HCT116 (cell line): ENCODE data around the gene EPHA2. TPM values are rescaled to one million over a fixed set of nuclear protein-coding genes. Genes with fewer than 3 reads are reported as not detected.

Experiments used
- ATAC-seq: fragments of 200-7000 bp; cut with Tn5 transposase; 2 replicates; pipeline ENCODE4 v1.9.1; 2020; ENCODE audit warnings: mild to moderate bottlenecking, moderate library complexity
- BruUV-seq: library from RNA; stranded (reverse); fragments of 400-500 nt; replicated peaks from 2 replicates; lab custom pipeline; 2021; lab: Mats Ljungman, UMichigan
- CTCF ChIA-PET: fragments of 300-600 bp; sonication (Branson Sonifier 250); formaldehyde crosslinking; loops from one replicate; lab custom pipeline; 2021; ENCODE audit warnings: antibody characterized with exemption; lab: Charles Lee
- POLR2A ChIA-PET: fragments of 300-600, 350-600 bp; sonication (Branson Sonifier 250); formaldehyde crosslinking; loops from one replicate; lab custom pipeline; 2021; ENCODE audit warnings: antibody characterized with exemption; lab: Charles Lee
- RAD21 ChIA-PET, 2 experiments: fragments of 300-600 bp; sonication (Branson Sonifier 250); formaldehyde crosslinking; loops; one replicate each; lab custom pipeline; 2023; ENCODE audit warnings: low total read pairs in 2 of 2; ENCODE audit not compliant: uncharacterized antibody in 2 of 2, unreplicated experiment in 2 of 2, low non-redundant PET in 1 of 2; lab: Charles Lee
- DNase-seq: peaks from one replicate; pipeline ENCODE4 v3.0.0-alpha.2; 2010; ENCODE audit warnings: low read depth, low spot score
- H2AFZ ChIP-seq: fragments of 200-600 bp; shearing (Covaris generic), sonication (generic); 2 replicates; pipeline ENCODE4 v1.6.1; 2017; ENCODE audit warnings: low read depth, mixed run types, mixed read lengths, antibody characterized with exemption, low read length; ENCODE audit not compliant: poor library complexity, severe bottlenecking
- H3K27ac ChIP-seq: 2 replicates; pipeline ENCODE4 v1.5.1; 2012; ENCODE audit warnings: low read depth, low read length
- H3K27me3 ChIP-seq: fragments of 200-600 bp; sonication (generic); 2 replicates; pipeline ENCODE4 v1.6.1; 2016; ENCODE audit warnings: mixed run types, low read length, mixed read lengths; ENCODE audit not compliant: insufficient read depth
- H3K36me3 ChIP-seq, 2 experiments: fragments of 200-500 bp in 1 of 2; fragments of 200-600 bp in 1 of 2; sonication (Bioruptor generic) in 1 of 2; sonication (generic) in 1 of 2; 2 replicates each; pipeline versions ENCODE4 v1.5.1 to v1.6.1; 2014 to 2016; ENCODE audit warnings: low read length in 2 of 2, inconsistent platforms in 1 of 2, mixed read lengths in 1 of 2, mixed run types in 1 of 2; ENCODE audit not compliant: insufficient read depth in 2 of 2, control insufficient read depth in 1 of 2
- H3K4me1 ChIP-seq, 2 experiments: fragments of 200-600 bp in 1 of 2; sonication (generic) in 1 of 2; 2 replicates each; pipeline versions ENCODE4 v1.5.1 to v1.6.1; 2012 to 2017; ENCODE audit warnings: low read length in 2 of 2, inconsistent platforms in 1 of 2, mild to moderate bottlenecking in 1 of 2, mixed read lengths in 1 of 2, mixed run types in 1 of 2, moderate library complexity in 1 of 2; ENCODE audit not compliant: insufficient read depth in 2 of 2, control insufficient read depth in 1 of 2
- H3K4me2 ChIP-seq: fragments of 200-600 bp; sonication (generic); 2 replicates; pipeline ENCODE4 v1.6.1; 2017; ENCODE audit warnings: mixed run types, low read length, mixed read lengths
- H3K4me3 ChIP-seq, 2 experiments: fragments of 200-600 bp in 1 of 2; sonication (generic) in 1 of 2; replicated peaks in 1 of 2; 2 replicates each; pipeline ENCODE4 v1.5.1; 2011 to 2016; ENCODE audit warnings: low read length in 2 of 2, control low read depth in 1 of 2, low read depth in 1 of 2, mild to moderate bottlenecking in 1 of 2, mixed read lengths in 1 of 2, mixed run types in 1 of 2
- H3K79me2 ChIP-seq: fragments of 200-600 bp; sonication (generic); 2 replicates; pipeline ENCODE4 v1.6.1; 2017; ENCODE audit warnings: mild to moderate bottlenecking, mixed run types, low read length, moderate library complexity, mixed read lengths; ENCODE audit not compliant: insufficient read depth
- H3K9ac ChIP-seq: fragments of 200-600 bp; sonication (generic); 2 replicates; pipeline ENCODE4 v1.6.1; 2016; ENCODE audit warnings: low read length, mixed read lengths
- H3K9me2 ChIP-seq: fragments of 200-600 bp; sonication (generic), shearing (Covaris generic); 2 replicates; pipeline ENCODE4 v1.6.1; 2017; ENCODE audit warnings: mixed run types, mild to moderate bottlenecking, moderate library complexity; ENCODE audit not compliant: insufficient read depth
- H3K9me3 ChIP-seq, 2 experiments: fragments of 200-500 bp in 1 of 2; fragments of 200-600 bp in 1 of 2; sonication (Bioruptor generic) in 1 of 2; sonication (generic) in 1 of 2; 2 replicates each; pipeline ENCODE4 v1.6.1; 2014 to 2017; ENCODE audit warnings: low read length in 2 of 2, mixed read lengths in 2 of 2, inconsistent platforms in 1 of 2, low read depth in 1 of 2, mild to moderate bottlenecking in 1 of 2, mixed run types in 1 of 2, moderate library complexity in 1 of 2; ENCODE audit not compliant: control insufficient read depth in 1 of 2, insufficient read depth in 1 of 2
- H4K20me1 ChIP-seq: fragments of 200-600 bp; sonication (generic), shearing (Covaris generic); 2 replicates; pipeline ENCODE4 v1.6.1; 2017; ENCODE audit warnings: mixed run types, mild to moderate bottlenecking, moderate library complexity; ENCODE audit not compliant: insufficient read depth
- ATF3 ChIP-seq: IDR thresholded peaks from 2 replicates; pipeline ENCODE4 v1.6.1; 2012
- CBX3 ChIP-seq: IDR thresholded peaks from 2 replicates; pipeline ENCODE4 v1.6.1; 2012; ENCODE audit warnings: low read depth
- CTCF ChIP-seq, 3 experiments: fragments of 200-600 bp in 1 of 3; sonication (generic) in 1 of 3; IDR thresholded peaks in 2 of 3; conservative IDR thresholded peaks in 1 of 3; 2 replicates each; pipeline ENCODE4 v1.5.1; 2012 to 2017; ENCODE audit warnings: low read depth in 2 of 3, low read length in 2 of 3, antibody characterized with exemption in 1 of 3, borderline replicate concordance in 1 of 3, control low read depth in 1 of 3, mild to moderate bottlenecking in 1 of 3, mixed read lengths in 1 of 3, mixed run types in 1 of 3, moderate library complexity in 1 of 3; ENCODE audit not compliant: insufficient read depth in 1 of 3
- EGR1 ChIP-seq: IDR thresholded peaks from 2 replicates; pipeline ENCODE4 v1.6.1; 2012; ENCODE audit warnings: low read depth
- ELF1 ChIP-seq: IDR thresholded peaks from 2 replicates; pipeline ENCODE4 v1.6.1; 2012; ENCODE audit warnings: low read depth, borderline replicate concordance
- JUND ChIP-seq: IDR thresholded peaks from 2 replicates; pipeline ENCODE4 v1.6.1; 2012
- MAX ChIP-seq: IDR thresholded peaks from 2 replicates; pipeline ENCODE4 v1.6.1; 2012
- POLR2A ChIP-seq: IDR thresholded peaks from 2 replicates; pipeline ENCODE4 v1.7.0; 2011; ENCODE audit warnings: borderline replicate concordance; ENCODE audit not compliant: insufficient read depth, insufficient read length; ENCODE audit errors: extremely low read depth
- POLR2AphosphoS5 ChIP-seq: IDR thresholded peaks from 2 replicates; pipeline ENCODE4 v1.6.1; 2011; ENCODE audit warnings: mild to moderate bottlenecking, low read depth, low read length, moderate library complexity
- RAD21 ChIP-seq: IDR thresholded peaks from 2 replicates; pipeline ENCODE4 v1.6.1; 2012; ENCODE audit warnings: low read depth, mild to moderate bottlenecking
- REST ChIP-seq: IDR thresholded peaks from 2 replicates; pipeline ENCODE4 v1.6.1; 2012; ENCODE audit warnings: low read depth
- SIN3A ChIP-seq: IDR thresholded peaks from 2 replicates; pipeline ENCODE4 v1.6.1; 2012; ENCODE audit warnings: low read depth
- SP1 ChIP-seq: IDR thresholded peaks from 2 replicates; pipeline ENCODE4 v1.6.1; 2012; ENCODE audit warnings: low read depth
- TCF7L2 ChIP-seq: IDR thresholded peaks from 2 replicates; pipeline ENCODE4 v1.7.0; 2011; ENCODE audit warnings: borderline replicate concordance, inconsistent platforms; ENCODE audit not compliant: insufficient read depth, insufficient read length; ENCODE audit errors: extremely low read depth
- YY1 ChIP-seq: IDR thresholded peaks from 2 replicates; pipeline ENCODE4 v1.6.1; 2011; ENCODE audit warnings: low read length, low read depth, moderate library complexity, mild to moderate bottlenecking; ENCODE audit not compliant: insufficient replicate concordance; ENCODE audit errors: extremely low read depth
- ZBTB33 ChIP-seq: IDR thresholded peaks from 2 replicates; pipeline ENCODE4 v1.6.1; 2011; ENCODE audit warnings: mild to moderate bottlenecking, low read length, moderate library complexity; ENCODE audit not compliant: insufficient replicate concordance; ENCODE audit errors: extremely low read depth
- ZFX ChIP-seq: fragments of 450-650 bp; IDR thresholded peaks from 2 replicates; pipeline ENCODE4 v1.6.1; 2017
- ZNF274 ChIP-seq: fragments of 200-500 bp; sonication (Bioruptor generic); IDR thresholded peaks from 2 replicates; pipeline ENCODE4 v1.6.1; 2014; ENCODE audit warnings: mild to moderate bottlenecking, low read depth, low read length, inconsistent platforms
- intact Hi-C: fragments of 100-400 bp; cut with micrococcal nuclease; formaldehyde crosslinking; loops from 2 replicates; pipeline ENCODE4 v1.10.0; 2022
- total RNA-seq: library from RNA; stranded (reverse); gene quantifications from one replicate; pipeline ENCODE4 v1.2.1, GENCODE V29; 2021; ENCODE audit not compliant: unreplicated experiment

Gene EPHA2
- total RNA-seq, 1 experiment from 2014 or later, result 164 TPM

GRCh38 chr1:16153096-16153998 is 2.5 kb downstream of the EPHA2 start:
- peak overlapping the region; percentile 96 for H3K27ac ChIP-seq
- POLR2A ChIA-PET, result interaction anchor here (1.0 to 3.5 kb wide), 6 partner anchors 9 to 356 kb away, joined by 3 to 16 read pairs (median 5); no protein-coding TSS in a partner anchor
- RAD21 ChIA-PET, result no interaction called here
- ATAC-seq (no peak), DNase-seq (no peak)
- no peaks in the 10 kb centered on the region for H3K9me3 ChIP-seq
- peaks cover 8 to 55% of the 10 kb centered on the region in 2 experiments; a peak in 3 of 4 replicates for H3K36me3 ChIP-seq
- peaks cover 81% of the 10 kb centered on the region for H3K79me2 ChIP-seq
- H3K27me3 ChIP-seq, result no peaks in the 10 kb centered on the region
- no peak overlapping the region for H2AFZ ChIP-seq
- no TSS peak for BruUV-seq
- H4K20me1 ChIP-seq, result peaks cover 27% of the 10 kb centered on the region; the same call in 1 of the 2 replicates
- H3K4me3 ChIP-seq, result peak overlapping the region; percentile 75 to 93
- peaks cover 68 to 85% of the 10 kb centered on the region in 2 experiments for H3K4me1 ChIP-seq
- CTCF ChIA-PET, result interaction anchor here (1.7 kb wide), 1 partner anchor 75 kb away, joined by 5 read pairs; no protein-coding TSS in a partner anchor
- H3K9me2 ChIP-seq, result no peaks in the 10 kb centered on the region
- intact Hi-C loops, result no loop called here
- H3K9ac ChIP-seq, result peak overlapping the region; percentile 99
- H3K4me2 ChIP-seq, result peak overlapping the region; percentile 72
- TF ChIP-seq ZFX (no peak), RAD21 (no peak), POLR2A (no peak), MAX (no peak), CTCF (IDR thresholded peaks at IDR 0.05 in 2 of 3, conservative IDR thresholded peaks at IDR 0.05 in 1 of 3; ENCODE audit: borderline replicate concordance in 1 of 3, insufficient read depth in 1 of 3, low read depth in 2 of 3, low read length in 2 of 3) (no peak), JUND (no peak), EGR1 (no peak), ATF3 (no peak), SIN3A (no peak), ZNF274 (no peak), ELF1 (no peak), CBX3 (no peak), ZBTB33 (no peak), POLR2AphosphoS5 (no peak), YY1 (no peak), REST (no peak), SP1 (no peak), TCF7L2 (no peak)
